ENCODE measurements around the gene LMO7. TPM values are rescaled to one million over a fixed set of nuclear protein-coding genes. Genes with fewer than 3 reads are reported as not detected.

Gene LMO7
- total and polyA plus RNA-seq, 4 donors = 75.9 to 679 (median 214) TPM

- Histone ChIP-seq H3K36me3 (ENCODE audit: control insufficient read depth in 4 of 4, insufficient read depth in 4 of 4, low read length in 4 of 4) (no peaks in the 10 kb centered on the region), H3K9ac (ENCODE audit: insufficient read depth in 1 of 2, low read length in 2 of 2) (peak overlapping the region in 1 of 2 donors; percentile 47), H3K4me1 (ENCODE audit: control insufficient read depth in 5 of 5, insufficient read depth in 5 of 5, low read length in 5 of 5) (peaks cover 0 to 10% (median 0%) of the 10 kb centered on the region in 5 donors), H3K4me3 (no peak overlapping the region), H3K27me3 (ENCODE audit: control insufficient read depth in 3 of 3, insufficient read depth in 3 of 3, low read length in 2 of 3) (no peaks in the 10 kb centered on the region), H3K27ac (ENCODE audit: low read depth in 1 of 2, low read length in 1 of 2) (no peak overlapping the region), H3K9me3 (ENCODE audit: control insufficient read depth in 4 of 4, insufficient read depth in 3 of 4, low read length in 3 of 4) (no peaks in the 10 kb centered on the region)
- no peak for ATAC-seq (ENCODE audit: insufficient read depth, low FRiP score)
- no peak for TF ChIP-seq CTCF (IDR thresholded peaks at IDR 0.05; ENCODE audit: control extremely low read depth, extremely low read depth)
- WGBS, 2 donors = 48 to 57% methylated on average over 6 of the region's 6 CpGs
- peak in 2 of 3 donors; percentile 38 to 55 for DNase-seq
These were observed 79.7 kb downstream of the LMO7 start for GRCh38 chr13:75715601-75716523.

- H3K27ac ChIP-seq (ENCODE audit: low read depth in 1 of 2, low read length in 1 of 2) = no peak overlapping the region
- no peak overlapping the region for H3K9ac ChIP-seq (ENCODE audit: insufficient read depth in 1 of 2, low read length in 2 of 2)
- H3K36me3 ChIP-seq (ENCODE audit: control insufficient read depth in 4 of 4, insufficient read depth in 4 of 4, low read length in 4 of 4) = no peaks in the 10 kb centered on the region
- no peak for DNase-seq
- no peaks in the 10 kb centered on the region for H3K27me3 ChIP-seq (ENCODE audit: control insufficient read depth in 3 of 3, insufficient read depth in 3 of 3, low read length in 2 of 3)
- ATAC-seq (ENCODE audit: insufficient read depth, low FRiP score) = no peak
- no peaks in the 10 kb centered on the region for H3K9me3 ChIP-seq (ENCODE audit: control insufficient read depth in 4 of 4, insufficient read depth in 3 of 4, low read length in 3 of 4)
- no peak overlapping the region for H3K4me3 ChIP-seq
- H3K4me1 ChIP-seq (ENCODE audit: control insufficient read depth in 5 of 5, insufficient read depth in 5 of 5, low read length in 5 of 5) = peaks cover 0 to 10% (median 0%) of the 10 kb centered on the region in 5 donors
- 73 to 85% methylated on average over 2 of the region's 2 CpGs for WGBS, 2 donors
- no peak for TF ChIP-seq CTCF (IDR thresholded peaks at IDR 0.05; ENCODE audit: control extremely low read depth, extremely low read depth)
These were observed 81.4 kb downstream of the LMO7 start for GRCh38 chr13:75717525-75717924.

- ATAC-seq (ENCODE audit: insufficient read depth, low FRiP score) (no peak), DNase-seq (no peak)
- Histone ChIP-seq H3K36me3 (ENCODE audit: control insufficient read depth in 4 of 4, insufficient read depth in 4 of 4, low read length in 4 of 4) (no peaks in the 10 kb centered on the region), H3K27ac (ENCODE audit: low read depth in 1 of 2, low read length in 1 of 2) (no peak overlapping the region), H3K4me1 (ENCODE audit: control insufficient read depth in 5 of 5, insufficient read depth in 5 of 5, low read length in 5 of 5) (peaks cover 0 to 14% (median 0%) of the 10 kb centered on the region in 5 donors), H3K9me3 (ENCODE audit: control insufficient read depth in 4 of 4, insufficient read depth in 3 of 4, low read length in 3 of 4) (no peaks in the 10 kb centered on the region), H3K9ac (ENCODE audit: insufficient read depth in 1 of 2, low read length in 2 of 2) (no peak overlapping the region), H3K4me3 (no peak overlapping the region), H3K27me3 (ENCODE audit: control insufficient read depth in 3 of 3, insufficient read depth in 3 of 3, low read length in 2 of 3) (no peaks in the 10 kb centered on the region)
- 93 to 94% methylated on average over 2 of the region's 2 CpGs for WGBS, 2 donors
- no peak for TF ChIP-seq CTCF (IDR thresholded peaks at IDR 0.05; ENCODE audit: control extremely low read depth, extremely low read depth)
These were observed 85.2 kb downstream of the LMO7 start for GRCh38 chr13:75721307-75721706.

Measured in lung (tissue), 12 donors.